ENCODE measurements around the gene GABRB1.

- TF ChIP-seq, protein P1, sequence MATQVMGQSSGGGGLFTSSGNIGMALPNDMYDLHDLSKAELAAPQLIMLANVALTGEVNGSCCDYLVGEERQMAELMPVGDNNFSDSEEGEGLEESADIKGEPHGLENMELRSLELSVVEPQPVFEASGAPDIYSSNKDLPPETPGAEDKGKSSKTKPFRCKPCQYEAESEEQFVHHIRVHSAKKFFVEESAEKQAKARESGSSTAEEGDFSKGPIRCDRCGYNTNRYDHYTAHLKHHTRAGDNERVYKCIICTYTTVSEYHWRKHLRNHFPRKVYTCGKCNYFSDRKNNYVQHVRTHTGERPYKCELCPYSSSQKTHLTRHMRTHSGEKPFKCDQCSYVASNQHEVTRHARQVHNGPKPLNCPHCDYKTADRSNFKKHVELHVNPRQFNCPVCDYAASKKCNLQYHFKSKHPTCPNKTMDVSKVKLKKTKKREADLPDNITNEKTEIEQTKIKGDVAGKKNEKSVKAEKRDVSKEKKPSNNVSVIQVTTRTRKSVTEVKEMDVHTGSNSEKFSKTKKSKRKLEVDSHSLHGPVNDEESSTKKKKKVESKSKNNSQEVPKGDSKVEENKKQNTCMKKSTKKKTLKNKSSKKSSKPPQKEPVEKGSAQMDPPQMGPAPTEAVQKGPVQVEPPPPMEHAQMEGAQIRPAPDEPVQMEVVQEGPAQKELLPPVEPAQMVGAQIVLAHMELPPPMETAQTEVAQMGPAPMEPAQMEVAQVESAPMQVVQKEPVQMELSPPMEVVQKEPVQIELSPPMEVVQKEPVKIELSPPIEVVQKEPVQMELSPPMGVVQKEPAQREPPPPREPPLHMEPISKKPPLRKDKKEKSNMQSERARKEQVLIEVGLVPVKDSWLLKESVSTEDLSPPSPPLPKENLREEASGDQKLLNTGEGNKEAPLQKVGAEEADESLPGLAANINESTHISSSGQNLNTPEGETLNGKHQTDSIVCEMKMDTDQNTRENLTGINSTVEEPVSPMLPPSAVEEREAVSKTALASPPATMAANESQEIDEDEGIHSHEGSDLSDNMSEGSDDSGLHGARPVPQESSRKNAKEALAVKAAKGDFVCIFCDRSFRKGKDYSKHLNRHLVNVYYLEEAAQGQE (tag by site-specific recombination; IDR thresholded peaks at IDR 0.05), result no peak
- TF ChIP-seq ZNF416 (tag by site-specific recombination; IDR thresholded peaks at IDR 0.05) (no peak), CTCF (tag by site-specific recombination; IDR thresholded peaks at IDR 0.05) (no peak), ZNF426 (tag by site-specific recombination; IDR thresholded peaks at IDR 0.05) (no peak), ZNF350 (tag by site-specific recombination; IDR thresholded peaks at IDR 0.05) (no peak), ZNF37A (tag by site-specific recombination; IDR thresholded peaks at IDR 0.05) (no peak)
- TF ChIP-seq, protein P2, sequence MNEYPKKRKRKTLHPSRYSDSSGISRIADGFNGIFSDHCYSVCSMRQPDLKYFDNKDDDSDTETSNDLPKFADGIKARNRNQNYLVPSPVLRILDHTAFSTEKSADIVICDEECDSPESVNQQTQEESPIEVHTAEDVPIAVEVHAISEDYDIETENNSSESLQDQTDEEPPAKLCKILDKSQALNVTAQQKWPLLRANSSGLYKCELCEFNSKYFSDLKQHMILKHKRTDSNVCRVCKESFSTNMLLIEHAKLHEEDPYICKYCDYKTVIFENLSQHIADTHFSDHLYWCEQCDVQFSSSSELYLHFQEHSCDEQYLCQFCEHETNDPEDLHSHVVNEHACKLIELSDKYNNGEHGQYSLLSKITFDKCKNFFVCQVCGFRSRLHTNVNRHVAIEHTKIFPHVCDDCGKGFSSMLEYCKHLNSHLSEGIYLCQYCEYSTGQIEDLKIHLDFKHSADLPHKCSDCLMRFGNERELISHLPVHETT (tag by site-specific recombination; IDR thresholded peaks at IDR 0.05), result no peak
These were observed 378.9 kb downstream of the GABRB1 start for GRCh38 chr4:47410271-47410670.
